Cardiac muscle cell (in vitro differentiated cells and primary cell): ENCODE data around the gene WFS1. TPM values are rescaled to one million over a fixed set of nuclear protein-coding genes. Genes with fewer than 3 reads are reported as not detected.
A peak's percentile ranks its signal among the peaks of the same experiment; 100 is the strongest.

Experiments used
- DNase-seq, 2 donors: peaks; one replicate each; pipeline versions ENCODE4 v3.0.0 to v3.0.0-alpha.2; 2010 to 2017; ENCODE audit warnings: low read depth in 1 of 2, low spot score in 1 of 2
- H3K27ac ChIP-seq: fragments of 200-600 bp; sonication (generic); 2 replicates; pipeline ENCODE4 v1.5.1; 2016
- H3K27me3 ChIP-seq: fragments of 200-600 bp; sonication (generic); 2 replicates; pipeline ENCODE4 v1.6.0; 2016; ENCODE audit warnings: control low read depth
- H3K36me3 ChIP-seq: fragments of 200-600 bp; sonication (generic); 2 replicates; pipeline ENCODE4 v1.5.1; 2016; ENCODE audit warnings: control low read depth
- H3K4me1 ChIP-seq: fragments of 200-600 bp; sonication (generic); 2 replicates; pipeline ENCODE4 v1.8.1; 2017; ENCODE audit warnings: low read depth, mild to moderate bottlenecking, mixed run types
- H3K4me3 ChIP-seq: fragments of 200-600 bp; sonication (generic); 2 replicates; pipeline ENCODE4 v1.5.1; 2016; ENCODE audit warnings: mild to moderate bottlenecking
- H3K9me3 ChIP-seq: fragments of 200-600 bp; sonication (generic); 2 replicates; pipeline ENCODE4 v1.5.1; 2017; ENCODE audit warnings: low read depth, mild to moderate bottlenecking, control low read depth
- CTCF ChIP-seq: IDR thresholded peaks from 2 replicates; pipeline ENCODE4 v1.5.1; 2012; ENCODE audit warnings: low read depth, mild to moderate bottlenecking, low read length
- polyA plus RNA-seq: library from polyadenylated mRNA; unstranded; fragments of >200 nt; fragmentation: Nextera tagmentation; extraction: Ambion mirVana; gene quantifications from 2 replicates; pipeline ENCODE4 v1.2.1, GENCODE V29; 2016
- total RNA-seq: library from RNA; depleted of rRNA; stranded (reverse); fragments of >200 nt; gene quantifications from 2 replicates; pipeline ENCODE4 v1.2.3, GENCODE V29; 2016

The WFS1 gene
- total and polyA plus RNA-seq, 2 experiments from 2014 or later = 29.0 to 30.4 TPM

- no peak for TF ChIP-seq CTCF
- H3K27ac ChIP-seq = no peak overlapping the region
- peaks cover 8% of the 10 kb centered on the region for H3K27me3 ChIP-seq
- no peak for DNase-seq
- no peaks in the 10 kb centered on the region for H3K36me3 ChIP-seq
- H3K4me3 ChIP-seq = no peak overlapping the region
- no peaks in the 10 kb centered on the region for H3K9me3 ChIP-seq
- no peaks in the 10 kb centered on the region for H3K4me1 ChIP-seq
Measured at GRCh38 chr4:6248394-6248793, 21.3 kb upstream of the WFS1 start.

- Histone ChIP-seq H3K27me3 (peaks cover 8% of the 10 kb centered on the region), H3K36me3 (no peaks in the 10 kb centered on the region), H3K9me3 (no peaks in the 10 kb centered on the region), H3K4me3 (no peak overlapping the region), H3K4me1 (no peaks in the 10 kb centered on the region), H3K27ac (no peak overlapping the region)
- peak; percentile 72 for TF ChIP-seq CTCF
- DNase-seq = peak; percentile 74 to 77
Measured at GRCh38 chr4:6250235-6250983, 19.2 kb upstream of the WFS1 start.

GRCh38 chr4:6250984-6251295 lies 18.7 kb upstream of the WFS1 start:
- Histone ChIP-seq H3K4me3 (no peak overlapping the region), H3K27ac (no peak overlapping the region), H3K36me3 (no peaks in the 10 kb centered on the region), H3K4me1 (no peaks in the 10 kb centered on the region), H3K9me3 (no peaks in the 10 kb centered on the region), H3K27me3 (peaks cover 8% of the 10 kb centered on the region)
- TF ChIP-seq CTCF = no peak
- DNase-seq = no peak

GRCh38 chr4:6251365-6251764 lies 18.3 kb upstream of the WFS1 start:
- Histone ChIP-seq H3K27me3 (peaks cover 8% of the 10 kb centered on the region), H3K4me1 (no peaks in the 10 kb centered on the region), H3K36me3 (no peaks in the 10 kb centered on the region), H3K27ac (no peak overlapping the region), H3K4me3 (no peak overlapping the region), H3K9me3 (no peaks in the 10 kb centered on the region)
- DNase-seq = no peak
- no peak for TF ChIP-seq CTCF

GRCh38 chr4:6252051-6252450 lies 17.6 kb upstream of the WFS1 start:
- DNase-seq = no peak
- Histone ChIP-seq H3K27ac (no peak overlapping the region), H3K9me3 (no peaks in the 10 kb centered on the region), H3K4me1 (no peaks in the 10 kb centered on the region), H3K4me3 (no peak overlapping the region), H3K27me3 (peaks cover 8% of the 10 kb centered on the region), H3K36me3 (no peaks in the 10 kb centered on the region)
- no peak for TF ChIP-seq CTCF
